HEK293 (cell line): ENCODE measurements around the gene NOLC1.
A peak's percentile ranks its signal among the peaks of the same experiment; 100 is the strongest.

ENCODE experiments used
- BCL11A ChIP-seq: fragments of 450-650 bp; formaldehyde crosslinking; IDR thresholded peaks from 2 replicates; pipeline ENCODE4 v1.5.1; 2016; ENCODE audit warnings: low read depth, missing biosample characterization, missing genetic modification characterization
- GLIS2 ChIP-seq: fragments of 450-650 bp; formaldehyde crosslinking; IDR thresholded peaks from 2 replicates; pipeline ENCODE4 v1.5.1; 2016; ENCODE audit warnings: missing biosample characterization, missing genetic modification characterization
- PRDM2 ChIP-seq: fragments of 450-650 bp; formaldehyde crosslinking; IDR thresholded peaks from 2 replicates; pipeline ENCODE4 v1.5.1; 2016; ENCODE audit warnings: missing biosample characterization, missing genetic modification characterization, borderline replicate concordance
- TSHZ1 ChIP-seq: fragments of 450-650 bp; formaldehyde crosslinking; IDR thresholded peaks from 2 replicates; pipeline ENCODE4 v1.5.1; 2016; ENCODE audit warnings: missing biosample characterization, missing genetic modification characterization, borderline replicate concordance
- WT1 ChIP-seq: fragments of 450-650 bp; formaldehyde crosslinking; IDR thresholded peaks from 2 replicates; pipeline ENCODE4 v1.5.1; 2016; ENCODE audit warnings: missing biosample characterization, missing genetic modification characterization
- ZBTB1 ChIP-seq: fragments of 450-650 bp; formaldehyde crosslinking; IDR thresholded peaks from 2 replicates; pipeline ENCODE4 v1.5.1; 2016; ENCODE audit warnings: missing biosample characterization, missing genetic modification characterization
- ZBTB20 ChIP-seq: fragments of 450-650 bp; formaldehyde crosslinking; IDR thresholded peaks from 2 replicates; pipeline ENCODE4 v1.5.1; 2016; ENCODE audit warnings: missing biosample characterization, missing genetic modification characterization
- ZBTB49 ChIP-seq: fragments of 450-650 bp; formaldehyde crosslinking; IDR thresholded peaks from 2 replicates; pipeline ENCODE4 v1.5.1; 2016; ENCODE audit warnings: missing biosample characterization, missing genetic modification characterization, low read depth
- ZFHX2 ChIP-seq: fragments of 450-650 bp; formaldehyde crosslinking; conservative IDR thresholded peaks from 2 replicates; pipeline ENCODE4 v1.5.1; 2016; ENCODE audit warnings: missing biosample characterization, missing genetic modification characterization
- ZNF223 ChIP-seq: fragments of 450-650 bp; formaldehyde crosslinking; IDR thresholded peaks from 2 replicates; pipeline ENCODE4 v1.5.1; 2016; ENCODE audit warnings: missing biosample characterization, missing genetic modification characterization
- ZNF248 ChIP-seq: fragments of 450-650 bp; formaldehyde crosslinking; IDR thresholded peaks from 2 replicates; pipeline ENCODE4 v1.5.1; 2017; ENCODE audit warnings: missing biosample characterization, missing genetic modification characterization
- ZNF26 ChIP-seq: fragments of 450-650 bp; formaldehyde crosslinking; IDR thresholded peaks from 2 replicates; pipeline ENCODE4 v1.5.1; 2016; ENCODE audit warnings: missing biosample characterization, missing genetic modification characterization
- ZNF280C ChIP-seq: fragments of 450-650 bp; formaldehyde crosslinking; IDR thresholded peaks from 2 replicates; pipeline ENCODE4 v1.5.1; 2016; ENCODE audit warnings: missing biosample characterization, missing genetic modification characterization
- ZNF423 ChIP-seq: fragments of 450-650 bp; formaldehyde crosslinking; IDR thresholded peaks from 2 replicates; pipeline ENCODE4 v1.5.1; 2016; ENCODE audit warnings: missing biosample characterization, missing genetic modification characterization
- ZNF426 ChIP-seq: fragments of 450-650 bp; formaldehyde crosslinking; IDR thresholded peaks from 2 replicates; pipeline ENCODE4 v1.5.1; 2017; ENCODE audit warnings: missing biosample characterization, missing genetic modification characterization, mild to moderate bottlenecking, inconsistent platforms, moderate library complexity
- ZNF560 ChIP-seq: fragments of 450-650 bp; formaldehyde crosslinking; IDR thresholded peaks from 2 replicates; pipeline ENCODE4 v1.5.1; 2017; ENCODE audit warnings: missing biosample characterization, missing genetic modification characterization, borderline replicate concordance
- ZNF610 ChIP-seq: fragments of 450-650 bp; formaldehyde crosslinking; IDR thresholded peaks from 2 replicates; pipeline ENCODE4 v1.5.1; 2016; ENCODE audit warnings: missing biosample characterization, missing genetic modification characterization, borderline replicate concordance
- ZNF621 ChIP-seq: fragments of 450-650 bp; formaldehyde crosslinking; IDR thresholded peaks from 2 replicates; pipeline ENCODE4 v1.5.1; 2017; ENCODE audit warnings: missing biosample characterization, missing genetic modification characterization
- ZNF629 ChIP-seq: fragments of 450-650 bp; formaldehyde crosslinking; IDR thresholded peaks from 2 replicates; pipeline ENCODE4 v1.5.1; 2017; ENCODE audit warnings: missing biosample characterization, missing genetic modification characterization
- ZNF654 ChIP-seq: fragments of 450-650 bp; formaldehyde crosslinking; IDR thresholded peaks from 2 replicates; pipeline ENCODE4 v1.5.1; 2016; ENCODE audit warnings: low read depth, missing biosample characterization, missing genetic modification characterization
- ZNF658 ChIP-seq: fragments of 450-650 bp; formaldehyde crosslinking; IDR thresholded peaks from 2 replicates; pipeline ENCODE4; 2016; ENCODE audit warnings: missing biosample characterization, missing genetic modification characterization
- ZNF670 ChIP-seq: fragments of 450-650 bp; formaldehyde crosslinking; IDR thresholded peaks from 2 replicates; pipeline ENCODE4 v1.5.1; 2016; ENCODE audit warnings: missing biosample characterization, missing genetic modification characterization, low read depth
- ZNF830 ChIP-seq: fragments of 450-650 bp; IDR thresholded peaks from 2 replicates; pipeline ENCODE4 v1.5.0; 2018; ENCODE audit warnings: missing biosample characterization, missing genetic modification characterization, low read depth, mild to moderate bottlenecking, moderate library complexity
- ZSCAN30 ChIP-seq: fragments of 450-650 bp; IDR thresholded peaks from 2 replicates; pipeline ENCODE4 v1.5.1; 2018; ENCODE audit warnings: missing biosample characterization, mild to moderate bottlenecking, missing genetic modification characterization, moderate library complexity

The NOLC1 gene

GRCh38 chr10:102117391-102118159 lies 34.6 kb upstream of the NOLC1 start (continued):
- TF ChIP-seq PRDM2 (tag by site-specific recombination) (no peak), ZBTB1 (tag by site-specific recombination) (no peak), ZNF560 (tag by site-specific recombination) (no peak), TSHZ1 (tag by site-specific recombination) (no peak; the same call in 1 of the 2 replicates), ZNF223 (tag by site-specific recombination) (no peak), ZFHX2 (peak; percentile 73), ZNF280C (tag by site-specific recombination) (no peak), WT1 (peak; percentile 94), ZNF629 (tag by site-specific recombination) (peak; percentile 67; the same call in 1 of the 2 replicates), ZNF830 (no peak), ZBTB49 (tag by site-specific recombination) (no peak), ZNF423 (tag by site-specific recombination) (peak; percentile 98), ZNF658 (tag by site-specific recombination) (no peak), ZNF426 (no peak), ZSCAN30 (tag by site-specific recombination) (peak; percentile 92), ZNF654 (tag by site-specific recombination) (no peak), ZNF621 (tag by site-specific recombination) (no peak), BCL11A (tag by site-specific recombination) (peak; percentile 89), ZNF26 (tag by site-specific recombination) (no peak), ZNF610 (tag by site-specific recombination) (peak; percentile 61; the same call in 1 of the 2 replicates), ZNF248 (tag by site-specific recombination) (no peak), ZNF670 (tag by site-specific recombination) (no peak), GLIS2 (peak; percentile 96), ZBTB20 (tag by site-specific recombination) (peak; percentile 95)
